ENCODE measurements around the gene ZNF236. TPM values are rescaled to one million over a fixed set of nuclear protein-coding genes. Genes with fewer than 3 reads are reported as not detected.

ZNF236 gene
- total and polyA plus RNA-seq, 2 donors (not counting 1 experiment from before 2014, with no cell fraction given): 8.9 to 39.5 TPM

DNA sequence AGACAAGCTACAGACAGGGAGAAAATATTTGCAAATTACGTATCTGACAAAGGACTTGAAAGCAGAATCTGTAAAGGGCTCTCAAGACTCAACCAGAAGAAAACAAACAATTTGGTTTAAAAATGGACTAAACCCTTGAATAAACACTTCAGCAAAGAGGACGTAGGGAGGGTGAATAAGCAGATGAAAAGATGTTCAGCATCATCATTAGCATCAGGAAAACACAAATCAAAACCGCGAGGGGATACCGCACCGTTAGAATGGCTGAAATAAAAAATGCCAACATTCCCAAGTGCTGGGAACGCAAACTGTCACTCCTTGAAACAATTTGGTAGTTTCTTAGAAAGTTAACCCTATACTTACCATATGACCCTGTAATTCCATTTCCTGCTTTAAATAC lies 173.5 kb downstream of the ZNF236 start:
- H3K4me1 Mint-ChIP-seq: peaks cover 10% of the 10 kb centered on the region
- no peaks in the 10 kb centered on the region for H3K27me3 Mint-ChIP-seq
- no peak overlapping the region for H3K9ac ChIP-seq (ENCODE audit: low read length)
- no peak overlapping the region for H3K4me3 Mint-ChIP-seq
- H3K9me3 ChIP-seq (ENCODE audit: control extremely low read depth in 1 of 3, control insufficient read depth in 2 of 3, insufficient read depth in 1 of 3, low read length in 2 of 3): no peaks in the 10 kb centered on the region
- H3K9me3 Mint-ChIP-seq (ENCODE audit: insufficient read depth): no peaks in the 10 kb centered on the region
- ATAC-seq (ENCODE audit: low read depth) (no peak), DNase-seq (no peak)
- no peak overlapping the region for H3K27ac ChIP-seq (ENCODE audit: low read length in 2 of 2)
- H3K27me3 ChIP-seq (replicated peaks in 1 of 4; ENCODE audit: control extremely low read depth in 1 of 4, control insufficient read depth in 3 of 4, insufficient read depth in 4 of 4, low read length in 3 of 4): peaks cover 0 to 2% (median 0%) of the 10 kb centered on the region in 4 experiments
- H3K27ac Mint-ChIP-seq: no peak overlapping the region
- no peak overlapping the region for H3K4me2 ChIP-seq (replicated peaks; ENCODE audit: low read depth, low read length, poor library complexity, severe bottlenecking)
- H3K4me1 ChIP-seq (ENCODE audit: control insufficient read depth in 2 of 2, insufficient read depth in 2 of 2, low read length in 2 of 2): peaks cover 0 to 7% of the 10 kb centered on the region in 2 donors
- TF ChIP-seq, protein P1, sequence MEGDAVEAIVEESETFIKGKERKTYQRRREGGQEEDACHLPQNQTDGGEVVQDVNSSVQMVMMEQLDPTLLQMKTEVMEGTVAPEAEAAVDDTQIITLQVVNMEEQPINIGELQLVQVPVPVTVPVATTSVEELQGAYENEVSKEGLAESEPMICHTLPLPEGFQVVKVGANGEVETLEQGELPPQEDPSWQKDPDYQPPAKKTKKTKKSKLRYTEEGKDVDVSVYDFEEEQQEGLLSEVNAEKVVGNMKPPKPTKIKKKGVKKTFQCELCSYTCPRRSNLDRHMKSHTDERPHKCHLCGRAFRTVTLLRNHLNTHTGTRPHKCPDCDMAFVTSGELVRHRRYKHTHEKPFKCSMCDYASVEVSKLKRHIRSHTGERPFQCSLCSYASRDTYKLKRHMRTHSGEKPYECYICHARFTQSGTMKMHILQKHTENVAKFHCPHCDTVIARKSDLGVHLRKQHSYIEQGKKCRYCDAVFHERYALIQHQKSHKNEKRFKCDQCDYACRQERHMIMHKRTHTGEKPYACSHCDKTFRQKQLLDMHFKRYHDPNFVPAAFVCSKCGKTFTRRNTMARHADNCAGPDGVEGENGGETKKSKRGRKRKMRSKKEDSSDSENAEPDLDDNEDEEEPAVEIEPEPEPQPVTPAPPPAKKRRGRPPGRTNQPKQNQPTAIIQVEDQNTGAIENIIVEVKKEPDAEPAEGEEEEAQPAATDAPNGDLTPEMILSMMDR (IDR thresholded peaks at IDR 0.05): no peak
- TF ChIP-seq EZH2 (IDR thresholded peaks at IDR 0.05; ENCODE audit: borderline replicate concordance, insufficient read depth, low read depth, low read length, poor library complexity, severe bottlenecking): no peak
- POLR2A ChIA-PET: no interaction called here
- intact Hi-C loops (cut with micrococcal nuclease): no loop called here
- no peaks in the 10 kb centered on the region for H3K36me3 ChIP-seq (replicated peaks in 1 of 2; ENCODE audit: control extremely low read depth in 1 of 2, control insufficient read depth in 1 of 2, extremely low read depth in 1 of 2, insufficient read depth in 2 of 2, low read length in 1 of 2)
- CTCF ChIA-PET: interaction anchor here (1.2 to 7.9 kb wide), 5 partner anchors 10 to 216 kb away, joined by 5 to 43 read pairs (median 8); no protein-coding TSS in a partner anchor
- no peak overlapping the region for H2AFZ ChIP-seq (ENCODE audit: insufficient read depth, low read depth, low read length, poor library complexity, severe bottlenecking)
- H3K79me2 ChIP-seq (ENCODE audit: control insufficient read depth, insufficient read depth, low read length): no peaks in the 10 kb centered on the region
- no CpG with 5 or more reads among the region's 7 CpGs for WGBS (ENCODE audit: insufficient coverage)
- no peak overlapping the region for H3K4me3 ChIP-seq (ENCODE audit: control extremely low read depth in 1 of 5, extremely low read depth in 1 of 5, insufficient read depth in 1 of 5, low read depth in 2 of 5, low read length in 4 of 5)
- H4K20me1 ChIP-seq (ENCODE audit: control insufficient read depth, insufficient read depth, low read length, poor library complexity, severe bottlenecking): no peaks in the 10 kb centered on the region

DNA sequence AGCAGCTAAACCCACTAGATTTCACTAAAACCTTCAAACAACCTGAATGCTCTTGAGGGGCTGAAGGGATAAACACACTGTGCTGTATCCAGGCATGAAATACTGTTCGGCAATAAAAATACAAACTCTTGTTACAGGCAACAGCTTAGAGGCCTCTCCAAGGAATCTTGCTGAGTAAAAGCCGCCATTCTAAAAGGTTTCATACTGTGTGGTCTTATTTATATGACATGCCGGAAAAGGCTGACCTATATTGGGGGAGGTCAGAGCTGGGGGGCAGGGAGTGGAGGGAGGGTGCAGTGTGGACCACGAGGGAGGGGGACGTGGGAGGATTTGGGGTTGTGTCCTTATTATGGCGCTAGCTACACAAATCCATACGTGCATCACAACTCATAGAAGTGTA lies 174.1 kb downstream of the ZNF236 start:
- no peak for ATAC-seq (ENCODE audit: low read depth)
- H3K4me2 ChIP-seq (replicated peaks; ENCODE audit: low read depth, low read length, poor library complexity, severe bottlenecking): no peak overlapping the region
- CTCF ChIA-PET: interaction anchor here (0.7 to 7.9 kb wide), 8 partner anchors 10 to 215 kb away, joined by 3 to 43 read pairs (median 5); no protein-coding TSS in a partner anchor
- no peaks in the 10 kb centered on the region for H3K9me3 ChIP-seq (ENCODE audit: control extremely low read depth in 1 of 3, control insufficient read depth in 2 of 3, insufficient read depth in 1 of 3, low read length in 2 of 3)
- H3K4me3 ChIP-seq (ENCODE audit: control extremely low read depth in 1 of 5, extremely low read depth in 1 of 5, insufficient read depth in 1 of 5, low read depth in 2 of 5, low read length in 4 of 5): no peak overlapping the region
- H3K27ac ChIP-seq (ENCODE audit: low read length in 2 of 2): no peak overlapping the region
- H3K36me3 ChIP-seq (replicated peaks in 1 of 2; ENCODE audit: control extremely low read depth in 1 of 2, control insufficient read depth in 1 of 2, extremely low read depth in 1 of 2, insufficient read depth in 2 of 2, low read length in 1 of 2): no peaks in the 10 kb centered on the region
- intact Hi-C loops (cut with micrococcal nuclease): no loop called here
- H3K9me3 Mint-ChIP-seq (ENCODE audit: insufficient read depth): no peaks in the 10 kb centered on the region
- POLR2A ChIA-PET: no interaction called here
- peaks cover 0 to 2% (median 0%) of the 10 kb centered on the region in 4 experiments for H3K27me3 ChIP-seq (replicated peaks in 1 of 4; ENCODE audit: control extremely low read depth in 1 of 4, control insufficient read depth in 3 of 4, insufficient read depth in 4 of 4, low read length in 3 of 4)
- peaks cover 0 to 4% of the 10 kb centered on the region in 2 donors for H3K4me1 ChIP-seq (ENCODE audit: control insufficient read depth in 2 of 2, insufficient read depth in 2 of 2, low read length in 2 of 2)
- H3K27ac Mint-ChIP-seq: no peak overlapping the region
- no peaks in the 10 kb centered on the region for H3K27me3 Mint-ChIP-seq
- H3K79me2 ChIP-seq (ENCODE audit: control insufficient read depth, insufficient read depth, low read length): no peaks in the 10 kb centered on the region
- TF ChIP-seq, protein P1 (IDR thresholded peaks at IDR 0.05): no peak
- no peak for TF ChIP-seq EZH2 (IDR thresholded peaks at IDR 0.05; ENCODE audit: borderline replicate concordance, insufficient read depth, low read depth, low read length, poor library complexity, severe bottlenecking)
- no peak overlapping the region for H2AFZ ChIP-seq (ENCODE audit: insufficient read depth, low read depth, low read length, poor library complexity, severe bottlenecking)
- 100% methylated on average over 3 of the region's 7 CpGs for WGBS (ENCODE audit: insufficient coverage)
- H3K9ac ChIP-seq (ENCODE audit: low read length): no peak overlapping the region
- H3K4me1 Mint-ChIP-seq: peaks cover 8% of the 10 kb centered on the region
- H3K4me3 Mint-ChIP-seq: no peak overlapping the region
- no peak for DNase-seq
- no peaks in the 10 kb centered on the region for H4K20me1 ChIP-seq (ENCODE audit: control insufficient read depth, insufficient read depth, low read length, poor library complexity, severe bottlenecking)
